Measurements from ENCODE around the gene MRFAP1L1.

GRCh38 chr4:6658597-6659075 is 51.0 kb downstream of the MRFAP1L1 start:
- no peak for TF ChIP-seq CTCF (IDR thresholded peaks at IDR 0.05; ENCODE audit: poor library complexity, severe bottlenecking)
- TF ChIP-seq EZH2 (IDR thresholded peaks at IDR 0.05; ENCODE audit: borderline replicate concordance, insufficient read depth, low read length, poor library complexity, severe bottlenecking): no peak
- no peak for TF ChIP-seq EP300 (conservative IDR thresholded peaks at IDR 0.05; ENCODE audit: poor library complexity, severe bottlenecking)
- no peak for TF ChIP-seq TAF1 (IDR thresholded peaks at IDR 0.05; ENCODE audit: low read depth)
- no peak for TF ChIP-seq POLR2AphosphoS5 (IDR thresholded peaks at IDR 0.05)
- TF ChIP-seq REST (IDR thresholded peaks at IDR 0.05; ENCODE audit: borderline replicate concordance): no peak
- no peak for TF ChIP-seq SMC3 (conservative IDR thresholded peaks at IDR 0.05; ENCODE audit: poor library complexity)
- no peak for TF ChIP-seq MXI1 (conservative IDR thresholded peaks at IDR 0.05; ENCODE audit: poor library complexity, severe bottlenecking)
- no peak for TF ChIP-seq RAD21 (conservative IDR thresholded peaks at IDR 0.05)
